Esophagus muscularis mucosa (tissue), 4 donors: Measurements from ENCODE around the gene RAB17. TPM values are rescaled to one million over a fixed set of nuclear protein-coding genes. Genes with fewer than 3 reads are reported as not detected.

Experiments used
- DNase-seq: peaks from one replicate; pipeline ENCODE4 v3.0.0-alpha.2; 2017; ENCODE audit errors: extremely low spot score
- H3K27ac ChIP-seq, 4 donors: fragments of 200-600 bp; sonication (generic); replicated peaks in 1 of 4; 1 replicate in 3 of 4; 2 replicates in 1 of 4; pipeline ENCODE4 v1.5.1; 2016 to 2019; ENCODE audit warnings: mild to moderate bottlenecking in 1 of 4
- H3K27me3 ChIP-seq, 4 donors: fragments of 200-600 bp; sonication (generic); one replicate each; pipeline versions ENCODE4 v1.5.1 to v1.6.0; 2016 to 2019
- H3K36me3 ChIP-seq, 4 donors: fragments of 200-600 bp; sonication (generic); one replicate each; pipeline ENCODE4 v1.5.1; 2016 to 2019
- H3K4me1 ChIP-seq, 4 donors: fragments of 200-600 bp; sonication (generic); one replicate each; pipeline ENCODE4 v1.5.1; 2016 to 2019
- H3K4me3 ChIP-seq, 4 donors: fragments of 200-600 bp; sonication (generic); 1 replicate in 2 of 4; 2 replicates in 2 of 4; pipeline ENCODE4 v1.5.1; 2016 to 2019; ENCODE audit warnings: mild to moderate bottlenecking in 4 of 4, moderate library complexity in 1 of 4
- H3K9me3 ChIP-seq, 4 donors: fragments of 200-600 bp; sonication (generic); 1 replicate in 3 of 4; 2 replicates in 1 of 4; pipeline ENCODE4 v1.5.1; 2016 to 2019
- CTCF ChIP-seq, 3 experiments: fragments of 200-600 bp in 2 of 3; fragments of 450-650 bp in 1 of 3; sonication (generic) in 2 of 3; IDR thresholded peaks; one replicate each; pipeline ENCODE4 v1.5.1; 2017 to 2019; ENCODE audit warnings: antibody characterized with exemption in 3 of 3, mild to moderate bottlenecking in 2 of 3, moderate library complexity in 1 of 3
- EP300 ChIP-seq: sonication (generic); formaldehyde crosslinking; IDR thresholded peaks from one replicate; pipeline ENCODE4 v1.6.1; 2017; ENCODE audit warnings: antibody characterized with exemption
- POLR2A ChIP-seq: fragments of 450-650 bp; IDR thresholded peaks from one replicate; pipeline ENCODE4 v1.6.1; 2017; ENCODE audit warnings: antibody characterized with exemption, moderate library complexity, mild to moderate bottlenecking, low read depth
- POLR2AphosphoS5 ChIP-seq, 2 donors: sonication (generic); formaldehyde crosslinking; IDR thresholded peaks; one replicate each; pipeline ENCODE4 v1.6.1; 2017; ENCODE audit warnings: antibody characterized with exemption in 2 of 2
- WGBS: methylation state at CpG from one replicate; pipeline ENCODE4 v1.1.5; 2018; 5-methylcytosine and 5-hydroxymethylcytosine counted together
- intact Hi-C: fragments of 100-400 bp; cut with DNase I; formaldehyde crosslinking; loops from one replicate; pipeline ENCODE4 v1.15.1; 2023
- total RNA-seq, 4 donors: library from RNA; depleted of rRNA; stranded (reverse); fragments of >200 nt; gene quantifications; one replicate each; pipeline versions ENCODE4 v1.1.0 to v1.2.1, GENCODE V29; 2016

RAB17 gene
- total RNA-seq, 4 donors from 2014 or later = 0.83 to 3.7 (median 1.4) TPM

DNA sequence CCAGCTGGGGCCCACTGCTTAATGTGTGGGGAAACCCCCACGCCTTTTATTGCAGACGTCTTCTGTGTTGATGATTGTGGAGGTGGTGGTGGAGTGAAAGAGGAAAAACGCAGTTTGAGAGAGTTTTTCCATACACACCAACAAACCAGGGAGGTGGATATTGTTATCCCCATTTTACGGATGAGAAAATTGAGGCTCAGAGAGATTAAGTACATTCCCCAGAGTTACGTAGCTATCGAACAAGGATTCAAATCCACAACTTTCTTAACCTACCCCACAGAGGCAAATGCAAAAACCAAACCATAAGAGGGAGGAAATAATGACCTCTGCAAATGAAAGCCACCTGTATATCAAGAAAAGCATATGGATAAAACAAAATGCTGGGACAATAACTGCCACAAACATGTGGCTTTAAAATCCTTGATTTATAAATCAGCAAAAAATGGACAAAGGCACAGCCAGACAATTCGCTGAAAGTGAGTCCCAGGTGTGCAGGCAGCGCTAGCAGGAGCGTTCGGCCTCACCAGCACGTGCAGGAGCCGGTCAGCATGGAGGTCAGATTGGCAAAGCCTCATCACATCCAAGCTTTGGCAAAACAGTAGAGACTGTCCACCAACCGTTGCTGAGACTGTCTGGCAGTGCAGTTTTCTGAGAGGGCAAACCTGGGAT is 12.6 kb upstream of the RAB17 start:
- TF ChIP-seq CTCF (IDR thresholded peaks at IDR 0.05) = no peak
- no peak for TF ChIP-seq POLR2AphosphoS5 (IDR thresholded peaks at IDR 0.05)
- no peak for TF ChIP-seq POLR2A
- TF ChIP-seq EP300 = no peak
- H3K4me1 ChIP-seq = peaks cover 30 to 39% (median 33%) of the 10 kb centered on the region in 4 donors
- no peaks in the 10 kb centered on the region for H3K27me3 ChIP-seq
- 84% methylated on average over 13 of the region's 13 CpGs for WGBS
- H3K9me3 ChIP-seq = no peaks in the 10 kb centered on the region
- no peak for DNase-seq
- H3K4me3 ChIP-seq = no peak overlapping the region
- intact Hi-C loops = no loop called here
- H3K27ac ChIP-seq = peak overlapping the region in 1 of 4 donors; percentile 33
- no peaks in the 10 kb centered on the region for H3K36me3 ChIP-seq

DNA sequence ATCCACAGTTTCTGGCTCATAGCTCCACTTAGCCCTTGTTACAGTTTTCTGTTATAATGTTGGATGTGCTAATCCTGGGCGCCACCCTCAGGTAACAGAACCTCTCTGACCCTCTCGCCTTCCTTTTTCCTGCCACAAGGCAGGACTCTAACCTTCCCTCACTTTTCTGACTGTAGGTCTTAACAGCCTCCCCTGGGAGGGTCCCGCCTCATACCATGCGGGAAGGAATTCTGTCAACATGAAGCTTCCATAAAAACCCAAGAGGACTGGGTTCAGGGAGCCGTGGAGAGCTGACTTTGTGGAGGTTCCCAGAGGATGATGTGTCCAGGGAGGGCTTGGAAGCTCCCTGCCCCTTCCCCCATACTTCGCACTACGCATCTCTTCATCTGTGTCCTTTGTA is 11.9 kb upstream of the RAB17 start:
- Histone ChIP-seq H3K9me3 (no peaks in the 10 kb centered on the region), H3K4me3 (no peak overlapping the region), H3K4me1 (peaks cover 30 to 39% (median 33%) of the 10 kb centered on the region in 4 donors), H3K27me3 (no peaks in the 10 kb centered on the region), H3K27ac (no peak overlapping the region), H3K36me3 (no peaks in the 10 kb centered on the region)
- no peak for TF ChIP-seq POLR2AphosphoS5 (IDR thresholded peaks at IDR 0.05)
- 88% methylated on average over 7 of the region's 7 CpGs for WGBS
- intact Hi-C loops = no loop called here
- DNase-seq = no peak

DNA sequence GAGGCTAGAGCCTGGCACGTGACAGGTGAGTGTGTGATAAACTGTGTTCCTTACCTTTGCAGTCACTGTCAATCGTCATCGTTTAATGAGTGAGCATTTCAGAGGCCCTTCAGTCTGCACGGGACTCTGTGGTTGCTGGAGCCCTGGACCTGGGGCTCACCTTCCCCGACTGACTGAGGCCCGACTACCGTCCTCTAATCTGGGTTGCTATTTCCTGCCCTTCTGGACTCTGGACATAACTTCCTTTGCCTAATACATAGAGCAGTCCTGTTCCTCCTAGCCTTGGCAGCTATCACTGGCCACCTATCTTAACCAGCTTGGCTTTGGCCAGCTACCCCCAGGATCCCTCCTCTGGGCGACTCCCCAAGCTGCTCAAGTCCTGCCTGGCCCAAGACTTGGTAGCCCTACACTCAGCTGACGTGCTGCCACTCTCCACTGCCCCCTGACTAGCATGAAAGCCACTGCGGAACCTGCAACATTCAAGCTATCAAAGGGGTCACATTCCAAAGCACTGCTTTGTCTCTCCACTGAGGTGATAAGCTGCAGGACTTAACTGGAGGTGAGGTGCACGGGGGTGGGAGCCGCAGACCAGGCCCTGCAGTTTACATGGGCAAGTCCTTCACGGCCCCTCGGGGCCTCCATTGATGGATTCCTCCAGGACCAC is 11.1 kb upstream of the RAB17 start:
- H3K4me3 ChIP-seq = no peak overlapping the region
- peak overlapping the region; percentile 78 to 85 (median 83) for H3K27ac ChIP-seq
- intact Hi-C loops = no loop called here
- no peaks in the 10 kb centered on the region for H3K27me3 ChIP-seq
- TF ChIP-seq EP300 = no peak
- no peak for TF ChIP-seq CTCF (IDR thresholded peaks at IDR 0.05)
- TF ChIP-seq POLR2AphosphoS5 (IDR thresholded peaks at IDR 0.05) = no peak
- no peak for TF ChIP-seq POLR2A
- H3K4me1 ChIP-seq = peaks cover 30 to 39% (median 33%) of the 10 kb centered on the region in 4 donors
- no peak for DNase-seq
- H3K9me3 ChIP-seq = no peaks in the 10 kb centered on the region
- 88% methylated on average over 13 of the region's 14 CpGs for WGBS
- no peaks in the 10 kb centered on the region for H3K36me3 ChIP-seq

DNA sequence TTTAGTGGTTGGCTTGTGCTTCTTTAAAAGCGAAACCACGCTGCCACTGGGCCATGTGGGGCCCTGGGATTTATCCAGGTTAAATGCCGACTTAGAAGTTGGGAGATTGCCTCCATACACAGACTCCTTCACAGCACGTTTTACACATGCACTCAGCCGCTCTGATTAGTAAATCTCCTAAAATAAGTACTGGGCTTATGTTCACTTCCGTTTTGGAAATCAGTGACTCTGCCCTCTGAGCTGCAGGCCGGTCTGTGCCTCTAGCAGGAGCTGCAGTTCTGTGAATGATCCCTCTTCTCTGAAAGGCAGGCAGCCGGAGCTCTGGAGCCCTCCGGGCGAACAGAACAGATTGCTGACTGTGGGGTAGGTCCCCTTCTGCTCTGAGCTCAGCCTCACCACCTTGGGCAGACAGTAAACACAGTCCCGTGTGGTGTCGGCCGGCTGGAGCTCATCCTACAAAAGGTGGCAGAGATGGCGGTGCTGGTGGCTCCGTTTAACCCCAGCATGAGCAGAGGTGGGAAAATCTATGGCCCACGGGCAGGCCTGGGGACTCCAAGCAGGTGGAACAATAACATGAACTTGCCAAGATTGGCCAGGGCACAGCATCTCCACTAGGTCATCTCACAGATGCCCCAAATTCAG is 9.8 kb upstream of the RAB17 start:
- Histone ChIP-seq H3K4me3 (peak overlapping the region; percentile 28 to 40 (median 38)), H3K36me3 (no peaks in the 10 kb centered on the region), H3K27ac (peak overlapping the region; percentile 78 to 85 (median 83)), H3K9me3 (no peaks in the 10 kb centered on the region), H3K4me1 (peaks cover 35 to 45% (median 40%) of the 10 kb centered on the region in 4 donors), H3K27me3 (no peaks in the 10 kb centered on the region)
- TF ChIP-seq POLR2AphosphoS5 (IDR thresholded peaks at IDR 0.05) (peak; percentile 51 to 55), EP300 (no peak), CTCF (IDR thresholded peaks at IDR 0.05) (peak; percentile 29 to 57 (median 42)), POLR2A (peak; percentile 13)
- 28% methylated on average over 9 of the region's 16 CpGs for WGBS
- intact Hi-C loops = no loop called here
- DNase-seq = no peak

DNA sequence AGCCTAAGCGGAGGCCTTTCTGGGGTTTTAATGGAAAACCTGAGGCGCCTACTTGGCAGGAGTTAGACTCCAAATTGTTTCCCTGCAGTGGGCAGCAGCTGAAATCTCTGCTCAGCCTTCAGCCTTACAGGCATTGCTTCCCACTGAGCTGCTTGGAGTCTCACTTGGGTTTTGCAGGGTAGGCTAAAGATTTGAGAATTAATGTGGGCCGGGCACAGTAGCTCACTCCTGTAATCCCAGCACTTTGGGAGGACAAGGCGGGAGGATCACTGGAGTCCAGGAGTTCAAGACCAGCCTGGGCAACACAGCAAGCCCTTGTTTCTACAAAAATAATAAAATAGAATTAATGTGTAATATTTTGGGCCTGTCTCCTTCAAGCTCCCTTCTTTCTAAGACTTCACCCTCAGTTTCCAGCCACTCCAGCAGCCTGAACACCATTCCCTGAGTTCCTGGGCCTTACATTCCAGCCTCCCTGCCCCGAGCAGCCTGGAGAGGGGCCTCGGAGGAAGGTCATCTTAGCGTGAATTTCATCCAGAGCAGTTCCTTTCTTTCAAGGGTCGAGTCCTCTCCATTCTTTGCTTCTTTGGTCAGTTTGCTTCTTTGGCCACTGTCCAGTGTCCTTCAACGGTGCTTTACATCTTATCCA is 9.1 kb upstream of the RAB17 start:
- intact Hi-C loops = no loop called here
- 59% methylated on average over 9 of the region's 9 CpGs for WGBS

More for the DNA sequence above, 9.1 kb upstream of the RAB17 start:
- Histone ChIP-seq H3K36me3 (no peaks in the 10 kb centered on the region), H3K4me3 (peak overlapping the region; percentile 28 to 40 (median 38)), H3K27me3 (no peaks in the 10 kb centered on the region), H3K27ac (peak overlapping the region; percentile 78 to 85 (median 83)), H3K4me1 (peaks cover 40 to 50% (median 45%) of the 10 kb centered on the region in 4 donors), H3K9me3 (no peaks in the 10 kb centered on the region)
- TF ChIP-seq POLR2A (no peak), POLR2AphosphoS5 (IDR thresholded peaks at IDR 0.05) (no peak)
- no peak for DNase-seq
